Measurements from ENCODE around the gene FRS3. TPM values are rescaled to one million over a fixed set of nuclear protein-coding genes. Genes with fewer than 3 reads are reported as not detected.

The FRS3 gene
- total and polyA plus RNA-seq, 9 of the 15 experiments (the other 6 are each of a cell fraction or from before 2014, with no cell fraction given): 0.03 to 3.7 (median 1.6) TPM

DNA sequence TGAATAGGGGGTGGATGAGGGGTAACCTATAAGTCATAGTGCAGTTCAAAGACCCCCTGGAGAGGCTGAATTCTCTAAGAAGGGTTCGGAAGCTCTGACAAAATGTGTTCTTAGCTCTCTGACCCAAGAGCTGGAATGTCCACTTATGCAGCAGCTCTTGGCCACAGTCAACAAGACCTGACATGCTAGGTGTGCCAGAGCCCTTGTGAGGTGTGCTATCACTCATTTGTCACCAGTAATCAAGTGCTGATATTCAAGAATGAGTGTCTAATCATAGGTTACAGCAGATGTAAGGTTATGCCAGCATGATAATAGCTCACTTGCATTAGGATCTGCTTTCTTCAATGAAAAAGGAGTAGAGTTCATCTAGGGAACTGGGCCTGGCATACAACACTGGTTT lies 35.9 kb upstream of the FRS3 start (continued):
- TF ChIP-seq PTTG1 (tag; IDR thresholded peaks at IDR 0.05; ENCODE audit: low read depth) (no peak), ZNF316 (IDR thresholded peaks at IDR 0.05) (no peak), GATAD2B (IDR thresholded peaks at IDR 0.05; ENCODE audit: borderline replicate concordance) (no peak), GTF2E2 (tag; IDR thresholded peaks at IDR 0.05) (no peak), ATF7 (IDR thresholded peaks at IDR 0.05) (no peak), ZNF384 (IDR thresholded peaks at IDR 0.05; ENCODE audit: low read depth, low read length) (no peak), SPI1 (IDR thresholded peaks at IDR 0.05; ENCODE audit: borderline replicate concordance, low read depth, low read length) (no peak), ZNF165 (CRISPR knock-in tag; IDR thresholded peaks at IDR 0.05; ENCODE audit: borderline replicate concordance) (no peak), NCOA2 (IDR thresholded peaks at IDR 0.05; ENCODE audit: partially characterized antibody in 2 of 2) (no peak), RBM17 (IDR thresholded peaks at IDR 0.05; ENCODE audit: borderline replicate concordance, low read depth, low read length) (no peak), PHB (CRISPR knock-in tag; IDR thresholded peaks at IDR 0.05) (no peak), NR4A1 (CRISPR knock-in tag; IDR thresholded peaks at IDR 0.05) (no peak), NR4A1 (tag; IDR thresholded peaks at IDR 0.05) (no peak)
- TF ChIP-seq, protein P1, sequence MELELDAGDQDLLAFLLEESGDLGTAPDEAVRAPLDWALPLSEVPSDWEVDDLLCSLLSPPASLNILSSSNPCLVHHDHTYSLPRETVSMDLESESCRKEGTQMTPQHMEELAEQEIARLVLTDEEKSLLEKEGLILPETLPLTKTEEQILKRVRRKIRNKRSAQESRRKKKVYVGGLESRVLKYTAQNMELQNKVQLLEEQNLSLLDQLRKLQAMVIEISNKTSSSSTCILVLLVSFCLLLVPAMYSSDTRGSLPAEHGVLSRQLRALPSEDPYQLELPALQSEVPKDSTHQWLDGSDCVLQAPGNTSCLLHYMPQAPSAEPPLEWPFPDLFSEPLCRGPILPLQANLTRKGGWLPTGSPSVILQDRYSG (tag; conservative IDR thresholded peaks at IDR 0.05; ENCODE audit: low read depth): no peak
- TF ChIP-seq, protein P2, sequence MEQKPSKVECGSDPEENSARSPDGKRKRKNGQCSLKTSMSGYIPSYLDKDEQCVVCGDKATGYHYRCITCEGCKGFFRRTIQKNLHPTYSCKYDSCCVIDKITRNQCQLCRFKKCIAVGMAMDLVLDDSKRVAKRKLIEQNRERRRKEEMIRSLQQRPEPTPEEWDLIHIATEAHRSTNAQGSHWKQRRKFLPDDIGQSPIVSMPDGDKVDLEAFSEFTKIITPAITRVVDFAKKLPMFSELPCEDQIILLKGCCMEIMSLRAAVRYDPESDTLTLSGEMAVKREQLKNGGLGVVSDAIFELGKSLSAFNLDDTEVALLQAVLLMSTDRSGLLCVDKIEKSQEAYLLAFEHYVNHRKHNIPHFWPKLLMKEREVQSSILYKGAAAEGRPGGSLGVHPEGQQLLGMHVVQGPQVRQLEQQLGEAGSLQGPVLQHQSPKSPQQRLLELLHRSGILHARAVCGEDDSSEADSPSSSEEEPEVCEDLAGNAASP (IDR thresholded peaks at IDR 0.05): no peak

All from K562 (cell line).